ENCODE results near the gene GNG13.
"Not testable (repeated sequence)": the region's sequence is repeated elsewhere in the genome, so short reads cannot be mapped to it uniquely, and the experiment has no call there.

Gene GNG13

DNA sequence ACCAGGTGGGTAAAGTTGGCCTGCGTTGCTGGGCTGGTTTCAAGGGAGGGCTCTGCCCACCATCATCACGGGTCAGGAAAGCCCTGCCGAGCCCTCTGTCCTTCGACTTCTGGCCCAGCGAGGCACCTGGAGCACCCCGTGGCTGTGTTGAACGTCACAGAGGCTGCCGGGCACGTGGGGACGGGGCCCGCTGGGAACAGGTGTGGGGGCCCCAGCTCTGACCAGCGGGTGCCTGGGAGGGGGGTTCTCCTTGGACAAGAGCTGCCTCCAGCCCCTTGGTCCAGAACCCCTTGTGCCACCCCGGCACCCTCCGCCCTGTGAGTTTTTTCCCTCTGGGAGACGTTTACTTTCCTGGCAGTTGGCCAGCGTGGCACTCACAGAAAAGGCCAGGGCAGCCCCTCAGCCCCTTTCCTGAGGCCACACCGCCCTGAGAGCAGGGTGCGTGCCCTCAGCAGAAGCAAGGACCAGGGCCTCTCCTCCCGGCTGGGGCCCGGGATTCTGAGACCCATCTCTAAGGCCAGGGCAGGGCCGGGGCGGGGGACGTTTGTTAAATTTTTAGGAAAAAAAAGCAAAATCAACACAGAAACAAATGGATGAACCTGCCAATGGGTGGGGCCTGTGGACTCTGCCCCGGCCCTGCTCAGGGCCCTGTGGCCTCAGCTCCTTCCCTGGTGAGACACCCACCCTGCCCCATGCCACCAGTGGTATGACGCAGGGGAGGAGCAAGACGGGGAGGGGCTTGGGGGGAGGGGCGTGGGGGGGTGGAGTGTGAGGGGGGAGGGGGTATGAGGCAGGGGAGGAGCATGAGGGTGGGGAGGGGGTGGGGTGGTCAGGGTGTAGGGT lies 31.3 kb upstream of the GNG13 start:
- DNase-seq (ENCODE audit: low read depth in 2 of 2), result no peak

DNA sequence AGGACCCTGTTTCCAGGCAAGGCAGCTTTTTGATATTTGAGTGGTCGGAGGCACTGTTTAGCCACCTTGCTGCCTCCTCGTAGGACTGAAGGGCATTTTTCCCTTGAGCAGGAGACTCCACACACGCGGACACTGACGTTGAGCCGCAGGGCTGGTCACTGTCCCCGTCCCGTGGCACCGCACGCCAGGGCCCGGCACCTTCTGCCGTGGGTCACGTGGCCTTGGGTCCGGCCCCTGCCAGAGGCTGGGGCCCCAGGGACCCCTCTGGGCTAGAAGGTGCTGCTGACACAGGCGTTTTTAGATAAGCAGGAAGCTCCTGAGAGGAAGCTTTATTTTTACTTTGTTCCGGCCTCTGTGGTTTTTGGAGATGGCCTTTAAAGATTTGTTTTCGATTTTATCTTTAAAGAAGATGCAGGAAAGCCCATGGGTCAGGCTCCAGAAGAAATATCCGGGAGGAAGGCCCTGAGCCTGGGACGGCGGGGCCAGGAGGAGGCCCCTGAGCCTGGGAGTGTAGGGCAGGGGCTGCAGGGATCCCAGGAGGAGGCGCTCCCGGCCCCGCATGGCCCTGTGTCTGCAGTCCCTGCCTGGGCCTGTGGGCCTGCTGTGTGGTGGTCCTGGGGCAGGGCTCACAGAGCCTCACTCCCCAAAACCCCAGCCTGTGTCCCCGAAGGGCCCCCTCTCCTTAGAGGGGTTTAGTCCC lies 30.5 kb upstream of the GNG13 start:
- DNase-seq (ENCODE audit: low read depth in 2 of 2), result no peak

DNA sequence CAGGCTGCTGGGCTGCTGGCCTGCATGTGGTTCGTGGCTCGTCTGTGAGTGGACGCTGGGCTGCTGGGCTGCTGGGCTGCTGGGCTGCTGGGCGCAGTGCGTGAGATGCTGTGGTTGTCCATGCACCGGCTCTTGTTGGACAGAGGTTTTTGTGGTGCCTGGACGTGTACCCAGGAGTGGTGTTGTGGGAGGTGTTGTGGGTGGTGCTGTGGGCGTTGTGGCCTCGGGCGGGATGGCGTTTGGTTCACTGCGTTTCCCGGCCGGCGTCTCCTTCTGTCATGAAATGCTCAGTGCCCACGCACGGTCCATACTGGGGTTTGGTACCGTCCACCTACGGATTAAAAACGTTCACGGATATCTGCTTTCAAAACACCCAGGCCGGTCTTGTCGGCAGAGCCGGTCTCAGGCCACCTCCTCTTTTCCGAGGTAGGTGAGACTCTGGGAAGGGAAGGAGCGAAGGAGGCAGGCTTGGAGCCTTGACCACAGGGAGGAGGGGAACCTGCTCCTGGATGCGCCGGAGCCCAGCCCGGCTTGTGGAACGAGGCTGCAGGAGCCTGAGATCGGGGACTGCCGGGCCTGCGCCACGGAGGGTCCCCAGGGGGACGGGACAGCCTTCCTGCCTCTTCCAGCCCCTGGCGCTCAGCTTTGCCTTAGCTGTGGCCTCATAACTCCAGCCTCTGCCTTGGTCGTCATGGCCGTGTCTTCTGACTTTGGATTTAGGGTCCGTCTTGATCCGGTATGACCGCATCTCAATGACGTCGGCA lies 29.8 kb upstream of the GNG13 start:
- DNase-seq (ENCODE audit: low read depth in 2 of 2), result no peak

DNA sequence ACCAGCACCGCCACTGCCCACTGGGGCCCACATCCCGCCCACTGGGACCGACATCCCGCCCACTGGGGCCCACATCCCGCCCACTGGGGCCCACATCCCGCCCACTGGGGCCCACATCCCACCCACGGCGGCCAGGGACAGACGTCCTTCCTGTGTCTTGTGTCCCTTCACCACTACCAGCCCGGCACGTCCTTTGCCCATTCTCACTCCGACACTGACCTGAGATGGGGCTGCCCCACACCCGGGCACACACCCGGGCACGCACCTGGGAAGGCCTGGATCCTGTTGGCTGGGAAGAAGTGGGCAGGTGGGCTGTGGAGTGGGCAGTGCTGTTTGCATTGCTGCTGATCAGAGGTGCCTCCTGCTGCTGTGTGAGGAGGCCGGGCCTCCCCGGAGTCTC lies 28.4 kb upstream of the GNG13 start:
- DNase-seq (ENCODE audit: low read depth in 2 of 2), result no peak

DNA sequence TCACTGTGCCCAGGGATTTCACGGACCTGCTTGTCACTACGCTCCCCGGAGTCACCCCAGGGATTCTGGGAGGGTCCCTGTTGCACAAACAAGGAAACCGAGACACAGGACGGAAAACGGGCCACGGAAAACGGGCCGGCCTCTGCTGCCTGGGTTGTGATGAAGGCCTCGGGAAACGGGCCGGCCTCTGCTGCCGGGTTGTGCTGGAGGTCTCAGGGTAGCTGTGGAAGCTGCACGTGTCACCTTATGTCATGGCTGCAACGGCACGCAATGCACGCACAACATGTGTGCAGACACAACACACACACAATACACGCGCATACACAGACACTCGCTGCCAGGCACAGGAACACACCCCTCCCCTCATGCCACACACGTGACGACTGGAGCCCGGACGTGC lies 27.0 kb upstream of the GNG13 start:
- DNase-seq (ENCODE audit: low read depth in 2 of 2), result no peak

DNA sequence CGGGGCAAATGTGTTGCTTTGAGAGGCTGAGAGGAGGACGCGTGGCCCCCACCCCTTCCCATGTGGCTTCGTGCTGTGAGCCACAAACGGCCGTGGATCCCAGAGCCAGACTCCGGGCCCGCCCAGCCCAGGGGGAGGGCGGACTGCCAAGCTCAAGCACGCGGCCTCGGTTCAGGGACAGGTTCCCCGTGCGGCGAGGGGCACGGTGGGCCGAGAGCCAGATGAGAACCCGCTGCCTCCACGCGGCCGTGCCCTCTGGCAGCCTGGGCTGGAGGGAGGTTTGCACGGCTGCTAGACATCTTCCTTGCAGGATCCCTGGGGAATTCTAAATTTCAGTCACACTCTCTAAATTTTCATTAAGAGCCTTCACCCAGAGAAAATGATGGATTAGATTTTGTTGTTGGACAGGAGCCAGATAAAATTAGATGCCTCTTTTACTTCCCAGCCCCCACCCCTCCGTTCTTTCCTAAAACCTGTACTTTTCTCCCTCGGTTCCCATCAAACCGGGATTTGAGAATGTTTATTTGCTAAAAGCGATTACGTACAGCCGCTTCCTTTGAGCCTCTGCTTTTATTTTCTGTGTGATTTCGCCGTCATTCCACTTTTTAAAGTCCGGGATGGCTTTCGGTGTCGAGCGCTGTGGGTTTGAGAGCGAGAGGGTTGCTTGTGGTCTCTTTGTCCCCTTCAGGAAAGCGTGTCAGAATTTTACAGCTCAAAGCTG lies 25.0 kb upstream of the GNG13 start:
- DNase-seq (ENCODE audit: low read depth in 2 of 2), result no peak

DNA sequence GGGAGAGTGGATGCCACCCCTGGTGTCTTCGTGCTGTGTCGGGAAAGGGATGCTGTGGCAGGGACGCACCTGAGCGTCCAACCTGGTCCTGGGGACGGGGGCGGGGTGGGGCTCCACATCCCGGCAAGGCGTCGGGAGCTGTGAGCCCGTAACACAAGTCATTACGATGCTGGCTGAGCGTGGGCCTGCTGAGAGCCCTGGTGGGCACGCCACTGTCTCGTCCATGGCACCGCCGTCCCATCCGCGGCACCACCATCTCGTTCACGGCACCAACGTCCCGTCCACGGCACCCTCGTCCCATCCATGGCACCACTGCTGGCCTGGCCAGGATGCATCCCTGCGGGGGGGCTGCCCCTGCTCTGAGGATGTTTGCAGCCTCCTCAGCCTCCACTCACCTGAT lies 24.1 kb upstream of the GNG13 start:
- DNase-seq (ENCODE audit: low read depth in 2 of 2), result no peak

DNA sequence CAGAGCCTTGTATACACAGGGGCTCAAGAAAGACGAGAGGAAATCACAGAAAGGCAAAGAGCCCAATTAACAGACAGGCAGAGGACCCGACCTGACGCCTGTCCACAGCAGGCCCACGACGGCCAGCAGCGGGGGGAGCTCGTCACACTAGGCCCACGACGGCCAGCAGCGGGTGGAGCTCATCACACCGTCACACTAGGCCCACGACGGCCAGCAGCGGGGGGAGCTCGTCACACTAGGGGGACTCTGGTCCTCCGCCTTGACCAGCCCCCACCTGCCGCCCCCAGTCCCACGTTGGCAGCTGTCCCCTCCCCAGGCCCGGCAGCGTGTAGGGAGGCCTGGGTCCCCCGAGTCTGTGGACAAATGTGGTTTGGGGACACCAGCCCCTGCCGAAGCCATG lies 23.7 kb upstream of the GNG13 start:
- DNase-seq (ENCODE audit: low read depth in 2 of 2), result no peak

DNA sequence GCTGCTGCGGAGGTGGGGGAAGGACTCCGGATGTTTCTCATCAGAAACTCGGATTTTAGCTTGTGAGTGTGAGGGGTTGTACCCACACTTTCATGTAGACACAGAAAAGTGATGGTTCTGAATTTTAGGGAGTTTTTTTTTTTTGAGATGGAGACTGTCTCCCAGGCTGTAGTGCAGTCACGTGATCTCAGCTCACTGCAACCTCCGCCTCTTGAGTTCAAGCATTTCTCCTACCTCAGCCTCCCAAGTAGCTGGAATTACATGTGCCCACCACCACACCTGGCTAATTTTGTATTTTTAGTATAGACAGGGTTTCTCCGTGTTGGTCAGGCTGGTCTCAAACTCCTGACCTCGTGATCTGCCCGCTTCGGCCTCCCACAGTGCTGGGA lies 22.4 kb upstream of the GNG13 start:
- DNase-seq (ENCODE audit: low read depth in 2 of 2), result no peak

DNA sequence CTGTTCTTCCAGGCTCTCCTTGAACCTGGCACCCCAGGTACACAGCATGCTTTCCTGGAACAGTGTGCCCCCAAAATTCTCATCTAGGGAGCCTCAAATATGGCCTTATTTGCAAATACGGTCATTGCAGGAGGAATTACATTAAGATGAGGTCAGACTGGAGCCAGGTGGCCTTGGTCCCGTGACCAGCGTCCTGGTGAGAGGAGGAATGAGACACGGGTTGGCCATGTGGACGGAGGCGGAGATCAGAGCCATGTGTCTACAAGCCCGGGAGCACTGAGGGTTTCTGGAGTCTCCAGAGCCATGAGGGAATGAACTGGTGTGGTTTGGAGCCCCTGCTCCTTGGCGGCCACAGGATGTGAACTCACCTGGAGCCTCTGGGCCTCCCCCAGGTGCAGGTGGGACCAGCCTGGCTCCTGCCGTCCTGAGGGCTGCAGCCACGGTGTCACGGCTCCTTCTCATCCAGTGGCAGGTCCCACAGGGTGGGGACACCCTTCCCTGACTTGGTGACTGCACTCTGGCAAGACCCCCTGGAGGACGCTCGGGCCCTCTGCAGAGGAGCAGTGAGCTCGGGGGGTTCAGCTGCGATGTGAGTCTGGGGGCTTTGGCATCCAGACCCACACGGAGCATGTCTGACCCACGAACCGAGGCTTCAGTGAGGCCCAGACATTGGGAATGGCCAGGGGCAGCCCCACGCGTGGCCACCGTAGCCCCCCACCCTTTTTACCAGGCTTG lies 21.8 kb upstream of the GNG13 start:
- DNase-seq (ENCODE audit: low read depth in 2 of 2), result no peak

DNA sequence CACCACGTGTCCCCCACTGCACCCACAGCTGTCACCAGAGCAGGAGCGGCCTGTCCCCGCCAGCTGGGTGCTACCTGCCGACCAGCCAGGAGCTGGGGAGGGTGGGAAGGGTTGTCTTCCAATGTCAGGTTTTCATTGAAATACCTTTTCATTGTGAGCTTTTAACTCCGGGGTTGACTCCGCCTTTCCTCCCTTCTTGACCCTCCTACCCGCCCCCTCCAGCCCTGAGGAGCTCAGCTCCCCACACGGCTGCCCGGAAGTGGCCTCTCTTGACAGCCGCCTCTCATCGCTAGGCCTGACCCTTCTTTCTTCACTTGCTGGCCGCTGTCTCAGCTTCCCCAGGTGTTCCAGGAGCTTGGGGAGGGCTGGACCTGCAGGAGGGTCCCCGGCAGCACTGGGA lies 21.2 kb upstream of the GNG13 start:
- DNase-seq (ENCODE audit: low read depth in 2 of 2), result no peak

DNA sequence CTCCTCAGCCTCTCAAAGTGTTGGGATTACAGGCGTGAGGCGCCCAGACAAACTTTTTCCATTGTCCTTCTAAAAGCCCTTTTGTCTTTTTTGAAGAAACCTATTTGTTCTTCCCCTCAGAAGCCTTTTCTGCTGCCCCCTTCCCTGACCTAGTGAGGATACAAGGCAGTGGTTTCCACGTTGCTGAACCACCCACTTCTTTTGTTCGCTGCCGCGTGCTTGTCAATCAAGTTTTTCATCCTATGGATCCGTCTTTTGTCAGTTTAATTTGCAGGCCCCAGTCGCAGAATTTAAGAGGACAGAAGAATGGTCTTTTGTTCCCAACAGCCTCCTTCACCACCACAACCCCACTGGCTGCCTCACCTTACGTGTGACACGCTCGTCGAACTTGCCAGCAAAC lies 20.2 kb upstream of the GNG13 start:
- no peak for DNase-seq (ENCODE audit: low read depth in 2 of 2)

DNA sequence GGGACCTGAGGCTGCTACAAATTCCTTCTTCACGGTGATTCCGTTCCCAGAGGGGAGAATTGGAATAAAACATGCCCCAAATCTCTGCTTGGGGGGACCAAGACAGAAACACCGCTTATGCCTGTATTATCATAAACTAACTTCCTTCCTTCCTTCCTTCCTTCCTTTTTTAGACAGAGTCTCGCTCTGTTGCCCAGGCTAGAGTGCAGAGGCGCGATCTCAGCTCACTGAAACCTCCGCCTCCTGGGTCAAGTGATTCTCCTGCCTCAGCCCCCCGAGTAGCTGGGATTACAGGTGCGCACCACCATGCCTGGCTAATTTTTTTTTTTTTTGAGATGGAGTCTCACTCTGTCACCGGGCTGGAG lies 19.5 kb upstream of the GNG13 start:
- DNase-seq (ENCODE audit: low read depth in 2 of 2), result not testable (repeated sequence)

DNA sequence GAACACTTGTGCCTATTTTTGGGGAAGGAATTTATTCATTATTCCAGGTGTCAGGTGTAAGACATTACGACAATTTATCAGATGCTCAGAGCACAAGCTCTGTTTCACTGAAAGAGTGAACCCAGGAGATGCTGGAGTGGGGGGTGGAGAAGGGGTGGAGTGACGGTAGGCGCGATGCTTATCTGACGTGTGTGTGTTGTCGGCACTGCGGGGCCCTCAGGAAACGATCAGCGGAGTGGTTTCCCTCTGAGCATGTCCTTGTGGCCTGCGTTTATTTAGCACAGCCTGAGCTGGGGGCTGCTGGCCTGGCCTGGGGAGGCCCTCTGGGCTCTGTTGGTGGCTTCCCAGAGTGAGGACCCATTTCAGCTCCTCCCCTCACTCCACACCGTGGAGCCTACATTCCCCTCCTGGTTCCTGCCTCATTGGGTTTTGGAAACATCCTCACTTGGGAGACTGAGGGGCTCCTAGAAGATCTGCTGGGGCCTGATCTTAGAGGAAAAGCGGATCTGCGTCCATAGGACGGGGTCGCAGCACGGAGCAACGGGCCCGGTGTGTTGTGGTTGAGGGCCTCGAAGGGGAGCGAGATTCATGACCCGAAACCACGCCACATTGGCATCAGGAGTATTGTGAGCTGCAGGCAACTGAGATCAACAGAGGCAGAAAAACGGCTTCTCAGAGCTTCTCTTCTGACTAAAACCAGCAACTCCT lies 19.0 kb upstream of the GNG13 start:
- DNase-seq (ENCODE audit: low read depth in 2 of 2), result no peak

DNA sequence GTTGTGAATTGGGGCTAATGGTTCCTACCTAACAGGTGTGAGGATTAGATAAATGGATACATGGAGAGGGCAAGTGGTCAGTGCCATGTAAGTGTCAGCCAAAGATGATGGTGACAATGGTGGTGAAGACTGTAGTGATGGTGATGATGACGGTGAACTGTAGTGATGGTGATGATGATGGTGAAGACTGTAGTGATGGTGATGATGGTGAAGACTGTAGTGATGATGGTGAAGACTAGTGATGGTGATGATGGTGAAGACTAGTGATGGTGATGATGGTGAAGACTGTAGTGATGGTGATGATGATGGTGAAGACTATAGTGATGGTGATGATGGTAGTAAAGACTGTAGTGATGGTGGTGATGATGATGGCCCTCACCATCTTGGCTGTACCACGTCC lies 18.1 kb upstream of the GNG13 start:
- no peak for DNase-seq (ENCODE audit: low read depth in 2 of 2)

DNA sequence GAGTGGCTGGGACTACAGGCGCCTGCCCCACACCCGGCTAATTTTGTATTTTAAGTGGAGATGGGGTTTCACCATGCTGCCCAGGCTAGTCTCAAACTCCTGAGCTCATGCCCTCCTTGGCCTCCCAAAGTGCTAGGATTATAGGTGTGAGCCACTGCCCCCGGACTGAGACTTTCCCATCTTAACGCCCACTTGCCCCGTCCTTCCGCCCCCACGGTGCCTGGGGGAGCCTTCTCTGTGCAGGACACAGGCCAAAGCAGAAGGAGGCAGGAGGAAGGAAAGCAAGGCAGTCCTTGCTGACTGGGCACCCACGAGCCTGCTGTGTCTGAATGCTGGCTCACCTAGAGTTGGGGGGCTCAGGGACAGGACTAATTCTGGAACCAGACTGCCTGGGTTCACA lies 17.6 kb upstream of the GNG13 start:
- no peak for DNase-seq (ENCODE audit: low read depth in 2 of 2)

DNA sequence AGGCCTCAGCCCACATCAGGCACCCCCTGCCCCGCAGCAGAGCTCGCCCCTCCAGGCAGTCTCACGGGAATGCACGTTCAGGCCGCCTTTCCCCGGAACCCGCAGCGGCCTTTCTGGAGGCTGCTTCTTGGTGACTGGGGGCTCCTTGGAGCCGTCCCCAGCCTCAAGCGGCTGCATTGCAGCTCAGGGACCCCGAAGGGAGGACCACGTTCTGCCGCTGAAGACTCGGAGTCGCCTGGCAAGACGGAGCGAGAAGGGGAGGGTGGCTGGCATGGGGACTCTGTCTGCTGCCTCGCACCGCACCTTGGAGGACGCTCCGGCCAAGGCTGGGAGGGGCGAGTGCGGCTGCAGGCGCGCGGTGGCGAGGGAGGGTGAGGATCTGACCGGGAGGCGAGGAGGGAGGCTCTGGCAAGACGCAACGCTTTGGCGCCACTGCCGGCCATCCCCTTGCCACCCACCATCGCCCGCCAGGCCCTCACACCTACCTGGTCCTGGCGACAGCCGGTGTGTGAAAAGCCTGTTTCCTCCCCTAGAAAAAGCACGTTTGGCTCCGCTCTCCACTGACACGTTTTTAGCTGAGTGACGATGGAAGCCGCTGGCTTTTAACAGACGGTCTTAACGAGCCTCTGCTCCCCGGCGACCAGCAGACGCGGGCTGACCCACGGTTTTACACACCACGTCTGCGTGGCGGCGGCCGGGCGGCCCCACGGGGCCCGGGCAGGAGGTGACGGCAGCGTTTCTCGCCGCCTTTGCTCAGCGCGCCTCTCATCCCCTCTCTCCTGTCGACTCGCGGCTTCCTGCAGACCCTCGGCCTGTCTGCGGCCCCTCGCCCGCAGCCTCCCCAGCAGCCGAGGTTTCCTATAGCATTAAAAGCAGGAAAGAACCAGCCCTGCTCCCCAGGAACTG lies 16.7 kb upstream of the GNG13 start:
- no peak for DNase-seq (ENCODE audit: low read depth in 2 of 2)

DNA sequence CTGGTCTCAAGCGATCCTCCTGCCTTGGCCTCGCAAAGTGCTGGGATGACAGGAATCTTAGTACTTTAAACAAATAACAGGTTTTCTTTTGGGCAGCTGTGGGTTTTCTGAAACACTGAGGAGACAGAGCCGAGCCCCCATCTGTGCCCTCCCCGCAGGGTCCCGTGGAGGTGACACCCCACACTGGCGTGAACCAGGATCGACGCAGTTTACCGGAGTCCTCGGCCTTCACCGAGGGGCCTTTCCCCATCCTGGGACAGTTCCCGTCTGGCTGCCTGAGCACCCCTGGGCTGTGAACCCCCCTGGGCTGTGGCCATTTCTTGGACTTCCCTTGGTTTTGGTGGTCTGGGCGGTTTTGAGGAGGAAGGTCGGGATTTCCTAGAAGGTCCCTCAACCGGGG lies 15.3 kb upstream of the GNG13 start:
- no peak for DNase-seq (ENCODE audit: low read depth in 2 of 2)

DNA sequence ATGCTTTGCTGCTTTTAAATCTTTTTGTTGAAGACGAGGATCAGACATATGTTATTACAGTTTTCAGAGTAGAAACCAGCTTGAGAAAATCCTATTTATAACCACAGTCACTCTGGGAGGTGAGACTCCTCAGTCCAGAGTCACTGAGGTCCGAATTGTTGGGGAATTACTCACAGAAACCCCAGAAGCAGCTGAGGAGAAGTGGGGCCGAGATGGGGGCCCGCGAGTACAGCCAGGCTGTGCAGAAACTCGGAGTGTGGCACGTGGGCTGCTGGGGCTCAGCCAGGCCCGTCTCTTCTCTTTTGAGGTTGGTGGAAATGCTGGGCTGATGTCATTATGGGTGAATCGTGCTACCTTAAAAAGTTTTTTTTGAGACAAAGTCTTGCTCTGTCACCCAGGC lies 14.4 kb upstream of the GNG13 start:
- DNase-seq (ENCODE audit: low read depth in 2 of 2), result no peak

DNA sequence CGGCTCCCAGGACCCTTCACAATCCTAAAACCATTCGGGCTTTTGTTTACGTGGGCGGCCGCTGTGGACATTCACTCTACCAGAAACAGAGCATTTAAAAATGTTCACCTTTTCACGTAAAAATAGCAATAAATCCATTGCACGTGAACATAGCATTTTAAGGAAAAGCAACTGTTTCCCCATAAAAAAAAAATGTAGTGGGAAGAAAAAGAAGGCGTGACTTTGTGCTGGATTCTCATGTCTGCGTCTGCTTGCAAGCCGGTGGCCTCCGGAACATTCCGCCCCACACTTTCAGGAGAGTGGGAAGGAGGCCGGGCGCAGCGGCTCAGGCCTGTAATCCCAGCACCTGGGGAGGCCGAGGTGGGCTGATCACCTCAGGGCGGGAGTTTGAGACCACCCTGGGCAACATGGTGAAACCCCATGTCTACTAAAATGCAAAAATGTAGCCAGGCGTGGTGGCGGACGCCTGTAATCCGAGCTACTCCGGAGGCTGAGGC lies 13.4 kb upstream of the GNG13 start:
- no peak for DNase-seq (ENCODE audit: low read depth in 2 of 2)
